AML-193 (cell line): Measurements from ENCODE around the gene GRK5.
"Not testable (repeated sequence)": the region's sequence is repeated elsewhere in the genome, so short reads cannot be mapped to it uniquely, and the experiment has no call there.

ENCODE experiments used
- DNase-seq, 2 experiments: peaks; one replicate each; lab custom pipeline; 2025; lab: John Stamatoyannopoulos, UW

GRK5 gene

GRCh38 chr10:119274519-119275045 lies 67.2 kb downstream of the GRK5 start:
- no peak for DNase-seq

- no peak for DNase-seq
Observed at GRCh38 chr10:119275085-119275484, 67.7 kb downstream of the GRK5 start.

GRCh38 chr10:119276194-119276593 lies 68.8 kb downstream of the GRK5 start:
- not testable (repeated sequence) for DNase-seq

GRCh38 chr10:119278126-119278709 lies 70.8 kb downstream of the GRK5 start:
- DNase-seq = no peak

GRCh38 chr10:119279441-119279840 lies 72.1 kb downstream of the GRK5 start:
- DNase-seq = no peak

GRCh38 chr10:119281581-119282071 lies 74.3 kb downstream of the GRK5 start:
- no peak for DNase-seq

- DNase-seq = no peak
Observed at GRCh38 chr10:119282446-119282845, 75.1 kb downstream of the GRK5 start.

GRCh38 chr10:119283387-119283786 lies 76.0 kb downstream of the GRK5 start:
- DNase-seq = no peak

- DNase-seq = no peak
Observed at GRCh38 chr10:119283818-119284217, 76.4 kb downstream of the GRK5 start.

- DNase-seq = no peak
Observed at GRCh38 chr10:119284679-119285096, 77.3 kb downstream of the GRK5 start.

- DNase-seq = no peak
Observed at GRCh38 chr10:119285495-119286267, 78.3 kb downstream of the GRK5 start.

- DNase-seq = no peak
Observed at GRCh38 chr10:119286516-119286915, 79.1 kb downstream of the GRK5 start.

GRCh38 chr10:119286983-119287633 lies 79.7 kb downstream of the GRK5 start:
- DNase-seq = no peak

- DNase-seq = no peak
Observed at GRCh38 chr10:119288574-119289001, 81.2 kb downstream of the GRK5 start.

- DNase-seq = no peak
Observed at GRCh38 chr10:119289227-119289920, 82.0 kb downstream of the GRK5 start.

- DNase-seq = no peak
Observed at GRCh38 chr10:119290301-119291048, 83.1 kb downstream of the GRK5 start.

GRCh38 chr10:119291223-119291900 lies 84.0 kb downstream of the GRK5 start:
- no peak for DNase-seq

GRCh38 chr10:119292968-119293760 lies 85.8 kb downstream of the GRK5 start:
- DNase-seq = no peak

GRCh38 chr10:119296703-119297102 lies 89.3 kb downstream of the GRK5 start:
- no peak for DNase-seq
